ENCODE data around the gene EFR3B.
"Not testable (repeated sequence)": the region's sequence is repeated elsewhere in the genome, so short reads cannot be mapped to it uniquely, and the experiment has no call there.

The EFR3B gene

GRCh38 chr2:25104736-25105135, 62.9 kb downstream of the EFR3B start:
- DNase-seq (ENCODE audit: low spot score): no peak

DNA sequence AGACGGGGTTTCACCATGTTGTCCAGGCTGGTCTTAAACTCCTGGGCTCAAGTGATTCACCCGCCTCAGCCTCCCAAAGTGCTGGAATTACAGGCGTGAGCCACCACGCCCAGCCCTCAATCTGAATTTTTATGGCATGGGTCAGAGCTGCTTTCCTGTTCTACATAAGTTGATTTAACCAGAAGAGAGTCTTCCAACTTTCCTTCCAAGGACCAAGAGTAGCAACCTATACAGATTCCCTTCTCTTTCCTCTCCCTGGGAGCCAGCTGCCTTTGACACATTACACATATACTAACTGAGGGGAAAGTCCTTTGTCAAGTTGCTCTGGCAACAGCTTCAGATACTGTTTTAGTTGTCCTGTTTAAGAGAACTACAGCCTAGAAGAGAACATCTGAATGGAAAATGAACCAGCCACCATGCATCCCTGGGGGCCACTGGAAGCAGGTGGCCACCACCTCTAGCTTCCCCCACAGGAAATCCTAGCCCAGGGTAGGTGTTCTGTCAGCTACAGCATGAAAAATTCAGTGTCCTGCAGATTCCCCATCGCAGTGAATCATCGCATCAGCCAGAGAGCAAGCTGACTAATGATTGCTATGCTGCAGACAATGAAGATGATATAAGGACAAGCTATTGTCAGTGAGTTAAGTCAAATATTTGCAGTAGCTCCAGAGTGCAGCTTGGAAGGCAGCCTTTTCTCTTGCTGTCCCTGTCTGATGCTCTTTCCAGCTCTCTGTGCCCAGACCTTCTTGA, 63.6 kb downstream of the EFR3B start:
- peak; percentile 38 for DNase-seq (ENCODE audit: low spot score)

GRCh38 chr2:25109822-25110221, 67.9 kb downstream of the EFR3B start:
- no peak for DNase-seq (ENCODE audit: low spot score)

- no peak for DNase-seq (ENCODE audit: low spot score)
Measured at GRCh38 chr2:25112113-25112512, 70.2 kb downstream of the EFR3B start.

GRCh38 chr2:25115249-25115883, 73.5 kb downstream of the EFR3B start:
- DNase-seq (ENCODE audit: low spot score): no peak

DNA sequence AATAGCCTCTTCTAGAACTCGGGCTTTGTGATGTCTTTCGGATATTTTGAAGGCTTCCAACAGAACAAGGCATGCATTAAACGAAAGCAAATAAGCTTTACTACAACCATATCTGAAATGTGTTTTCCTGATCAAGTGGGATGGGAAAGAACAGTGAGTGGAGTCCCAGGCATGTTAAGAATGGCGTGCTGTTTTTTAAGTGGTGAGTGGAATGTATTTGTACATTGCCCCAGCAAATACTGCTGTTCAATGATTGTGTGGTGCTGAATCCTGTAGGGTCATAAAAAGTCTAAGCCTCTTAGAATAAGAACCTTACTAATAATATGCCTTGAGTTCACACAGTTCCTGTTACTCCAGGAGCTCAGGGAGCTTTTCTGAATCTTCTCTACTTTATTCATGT, 74.0 kb downstream of the EFR3B start:
- no peak for DNase-seq (ENCODE audit: low spot score)

DNA sequence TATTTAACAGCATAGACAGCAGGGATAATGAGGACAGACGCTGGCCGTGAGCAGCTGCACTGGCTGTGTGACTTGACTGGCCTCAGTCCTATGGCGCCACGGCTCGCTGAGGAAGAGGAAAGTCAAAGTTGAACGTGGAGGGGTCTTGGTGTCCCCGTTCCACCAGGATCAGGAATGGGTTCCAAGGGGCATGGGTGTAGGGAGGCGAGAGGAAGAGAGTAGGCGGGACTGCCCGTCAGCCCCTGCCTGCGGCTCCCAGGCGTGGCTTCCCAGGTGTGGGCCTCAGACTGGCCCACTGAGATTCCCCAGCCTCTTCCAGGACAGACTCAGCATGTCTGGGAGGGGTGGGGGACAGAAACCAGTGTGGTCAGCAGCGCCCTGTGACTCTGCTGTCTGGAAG, 75.1 kb downstream of the EFR3B start:
- no peak for DNase-seq (ENCODE audit: low spot score)

DNA sequence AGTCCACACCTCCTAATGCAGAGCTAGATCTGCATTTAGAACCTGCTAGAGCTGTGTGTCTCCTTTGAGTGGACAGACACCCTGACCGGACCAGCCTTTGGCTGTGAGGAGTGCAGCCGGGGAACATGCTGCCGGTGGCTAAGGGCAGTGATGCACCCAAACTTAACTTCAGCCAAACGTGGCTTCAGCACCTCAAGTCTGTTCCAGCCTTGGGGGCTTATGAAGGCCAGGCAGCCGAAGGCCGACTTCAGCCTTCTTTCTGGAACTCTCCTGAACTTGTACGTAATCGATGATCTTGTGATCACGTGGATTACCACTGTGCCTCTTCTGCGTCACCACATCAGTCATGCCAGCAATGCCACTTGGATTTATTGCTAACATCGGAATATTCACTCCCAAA, 77.4 kb downstream of the EFR3B start:
- no peak for DNase-seq (ENCODE audit: low spot score)

DNA sequence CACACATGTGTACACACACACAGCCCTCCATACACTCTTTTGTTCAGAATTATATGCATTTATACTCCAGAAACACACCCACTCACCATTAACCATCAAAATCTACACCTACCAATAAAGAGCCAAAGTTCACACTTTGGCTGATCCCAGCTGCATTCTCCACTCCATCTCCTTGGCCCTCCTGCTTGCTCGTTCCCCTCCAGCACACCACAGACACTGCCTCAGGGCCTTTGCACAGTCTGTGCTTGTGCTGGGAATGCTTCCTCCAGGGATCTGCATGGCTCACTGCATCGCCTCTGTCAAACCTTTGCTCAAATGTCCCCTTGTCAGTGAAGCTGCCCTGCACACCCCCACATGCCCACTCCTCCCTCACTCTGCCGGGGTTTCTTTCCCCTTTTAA, 80.5 kb downstream of the EFR3B start:
- no peak for DNase-seq (ENCODE audit: low spot score)

GRCh38 chr2:25123682-25124081, 81.8 kb downstream of the EFR3B start:
- DNase-seq (ENCODE audit: low spot score): no peak

- no peak for DNase-seq (ENCODE audit: low spot score)
Measured at GRCh38 chr2:25125189-25125588, 83.3 kb downstream of the EFR3B start.

DNA sequence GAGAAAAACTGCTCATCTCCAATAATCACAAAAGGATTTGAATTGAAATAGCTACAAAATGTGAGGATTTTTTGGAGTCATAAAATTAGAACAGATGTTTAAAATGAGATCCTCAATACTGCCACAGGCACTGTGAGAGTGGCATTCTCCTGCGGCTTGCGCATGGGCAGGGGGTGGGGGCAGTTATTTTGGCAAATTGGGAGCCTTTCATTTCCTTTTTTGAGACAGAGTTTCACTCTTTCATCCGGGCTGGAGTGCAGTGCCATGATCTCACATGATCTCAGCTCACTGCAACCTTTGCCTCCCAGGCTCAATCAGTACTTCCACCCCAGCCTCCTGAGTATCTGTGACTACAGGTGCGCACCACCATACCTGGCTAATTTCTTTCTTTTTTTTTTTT, 84.1 kb downstream of the EFR3B start:
- no peak for DNase-seq (ENCODE audit: low spot score)

- not testable (repeated sequence) for DNase-seq (ENCODE audit: low spot score)
Measured at GRCh38 chr2:25127071-25127470, 85.2 kb downstream of the EFR3B start.

- no peak for DNase-seq (ENCODE audit: low spot score)
Measured at GRCh38 chr2:25127646-25128045, 85.8 kb downstream of the EFR3B start.

GRCh38 chr2:25129901-25130520, 88.1 kb downstream of the EFR3B start:
- DNase-seq (ENCODE audit: low spot score): no peak

GRCh38 chr2:25131253-25131566, 89.3 kb downstream of the EFR3B start:
- DNase-seq (ENCODE audit: low spot score): no peak

GRCh38 chr2:25131567-25132298, 89.9 kb downstream of the EFR3B start:
- no peak for DNase-seq (ENCODE audit: low spot score)

GRCh38 chr2:25132299-25132635, 90.4 kb downstream of the EFR3B start:
- no peak for DNase-seq (ENCODE audit: low spot score)

DNA sequence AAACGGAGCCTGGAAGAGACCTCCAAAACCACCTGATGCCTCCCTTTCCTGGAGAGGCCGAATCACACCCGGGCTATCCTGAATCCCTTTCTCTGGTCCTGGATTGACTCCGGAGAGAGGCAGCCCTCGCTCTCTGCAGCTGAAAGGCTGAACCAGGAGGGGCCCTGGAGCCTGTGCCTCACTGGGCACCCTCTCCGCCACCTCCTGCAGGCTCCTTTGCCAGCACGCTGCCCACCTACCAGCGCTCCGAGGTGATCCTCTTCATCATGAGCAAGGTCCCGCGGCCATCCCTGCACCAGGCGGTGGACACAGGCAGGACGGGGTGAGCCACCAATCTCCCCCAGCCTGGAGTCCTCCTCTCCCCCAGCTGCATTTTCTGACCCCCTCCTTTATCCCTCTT, 90.8 kb downstream of the EFR3B start:
- no peak for DNase-seq (ENCODE audit: low spot score)

- not testable (repeated sequence) for DNase-seq (ENCODE audit: low spot score)
Measured at GRCh38 chr2:25140535-25140934, 98.7 kb downstream of the EFR3B start.

DNA sequence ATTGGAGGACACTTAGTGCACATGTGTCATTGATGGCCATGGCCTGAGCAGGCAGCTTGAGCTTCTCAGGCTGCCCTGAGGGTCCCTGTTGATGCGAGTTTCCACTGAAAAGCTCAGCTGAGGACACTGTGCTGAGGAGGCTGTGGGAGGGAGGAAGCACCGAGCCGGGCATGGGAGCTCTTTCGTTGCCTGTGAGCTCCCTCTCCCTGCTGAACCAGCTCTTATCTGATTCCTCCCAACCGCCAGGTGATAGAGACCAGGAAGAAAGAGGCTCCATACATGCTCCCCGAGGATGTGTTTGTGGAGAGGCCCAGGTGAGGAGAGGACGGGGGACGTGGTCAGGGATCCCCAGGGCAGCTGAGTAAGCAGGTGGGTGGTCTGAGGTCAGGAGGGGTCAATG, 99.2 kb downstream of the EFR3B start:
- DNase-seq (ENCODE audit: low spot score): no peak

- no peak for DNase-seq (ENCODE audit: low spot score)
Measured at GRCh38 chr2:25145803-25146202, 103.9 kb downstream of the EFR3B start.

DNA sequence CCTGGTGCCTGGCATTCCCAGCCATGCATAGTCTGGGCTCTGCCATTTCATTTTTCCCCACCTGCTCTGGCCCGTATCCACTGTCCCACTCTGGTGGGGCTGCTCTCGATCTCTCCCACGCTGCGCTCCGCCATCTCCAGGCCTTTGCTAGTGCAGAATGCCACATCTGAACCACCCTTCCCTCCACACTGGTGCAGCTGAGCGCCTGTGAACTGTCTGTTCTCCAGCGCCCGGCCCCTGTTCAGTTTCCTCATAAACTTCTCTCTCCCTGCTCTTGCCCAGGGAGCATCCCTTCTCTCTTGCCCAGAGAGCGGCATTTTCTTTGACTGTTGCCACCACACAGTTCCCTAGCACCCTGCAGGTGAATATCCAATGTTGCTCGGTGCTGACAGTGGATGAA, 105.0 kb downstream of the EFR3B start:
- no peak for DNase-seq (ENCODE audit: low spot score)
